Liver (tissue), 3 donors: ENCODE data around the gene DOCK1.

ENCODE experiments used
- NR2F2 ChIP-seq: IDR thresholded peaks from 2 replicates; pipeline ENCODE4 v1.6.1; 2016; ENCODE audit warnings: antibody characterized with exemption
- RAD21 ChIP-seq, 2 donors: IDR thresholded peaks; 2 replicates each; pipeline ENCODE4 v1.6.1; 2016; ENCODE audit warnings: antibody characterized with exemption in 2 of 2, mild to moderate bottlenecking in 2 of 2
- RXRA ChIP-seq, 2 donors: IDR thresholded peaks; 2 replicates each; pipeline ENCODE4 v1.6.1; 2017 to 2018; ENCODE audit warnings: antibody characterized with exemption in 2 of 2, mild to moderate bottlenecking in 1 of 2
- TF ChIP-seq, protein P1 (sequence below): fragments of 150-350 bp; IDR thresholded peaks from 2 replicates; pipeline ENCODE4 v1.5.1; 2017; ENCODE audit warnings: improper control_type of control experiment, low read depth, low read length; ENCODE audit not compliant: missing input control
- TF ChIP-seq, protein P2 (sequence below): IDR thresholded peaks from 2 replicates; pipeline ENCODE4 v1.6.1; 2016; ENCODE audit warnings: antibody characterized with exemption
- donor health status: healthy.
- donor health status: healthy.

DNA sequence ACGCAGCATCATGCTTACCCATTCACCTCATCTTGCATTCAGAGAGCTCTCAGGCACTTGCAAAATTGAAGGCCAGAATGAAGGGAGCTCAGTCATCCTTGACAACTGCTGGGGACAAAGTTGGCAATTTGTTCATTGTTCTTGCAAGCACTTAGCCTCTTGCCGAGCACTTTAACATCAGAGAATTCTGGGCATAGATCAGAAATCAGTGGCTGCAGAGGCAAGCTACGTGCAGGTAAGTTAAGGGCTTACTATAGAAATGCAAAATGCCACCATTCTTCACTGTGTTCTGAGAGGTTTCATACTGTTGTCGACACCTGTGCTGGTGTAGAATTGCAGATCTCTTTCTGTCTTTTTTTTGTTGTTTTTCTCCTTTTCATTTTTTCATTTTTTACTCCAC, 375.2 kb downstream of the DOCK1 start:
- TF ChIP-seq, protein P1, sequence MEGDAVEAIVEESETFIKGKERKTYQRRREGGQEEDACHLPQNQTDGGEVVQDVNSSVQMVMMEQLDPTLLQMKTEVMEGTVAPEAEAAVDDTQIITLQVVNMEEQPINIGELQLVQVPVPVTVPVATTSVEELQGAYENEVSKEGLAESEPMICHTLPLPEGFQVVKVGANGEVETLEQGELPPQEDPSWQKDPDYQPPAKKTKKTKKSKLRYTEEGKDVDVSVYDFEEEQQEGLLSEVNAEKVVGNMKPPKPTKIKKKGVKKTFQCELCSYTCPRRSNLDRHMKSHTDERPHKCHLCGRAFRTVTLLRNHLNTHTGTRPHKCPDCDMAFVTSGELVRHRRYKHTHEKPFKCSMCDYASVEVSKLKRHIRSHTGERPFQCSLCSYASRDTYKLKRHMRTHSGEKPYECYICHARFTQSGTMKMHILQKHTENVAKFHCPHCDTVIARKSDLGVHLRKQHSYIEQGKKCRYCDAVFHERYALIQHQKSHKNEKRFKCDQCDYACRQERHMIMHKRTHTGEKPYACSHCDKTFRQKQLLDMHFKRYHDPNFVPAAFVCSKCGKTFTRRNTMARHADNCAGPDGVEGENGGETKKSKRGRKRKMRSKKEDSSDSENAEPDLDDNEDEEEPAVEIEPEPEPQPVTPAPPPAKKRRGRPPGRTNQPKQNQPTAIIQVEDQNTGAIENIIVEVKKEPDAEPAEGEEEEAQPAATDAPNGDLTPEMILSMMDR = no peak
- TF ChIP-seq NR2F2 (no peak), RAD21 (IDR thresholded peaks at IDR 0.05) (no peak), RXRA (IDR thresholded peaks at IDR 0.05) (no peak)
- TF ChIP-seq, protein P2, sequence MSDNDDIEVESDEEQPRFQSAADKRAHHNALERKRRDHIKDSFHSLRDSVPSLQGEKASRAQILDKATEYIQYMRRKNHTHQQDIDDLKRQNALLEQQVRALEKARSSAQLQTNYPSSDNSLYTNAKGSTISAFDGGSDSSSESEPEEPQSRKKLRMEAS = no peak
